GM12878 (cell line): ENCODE measurements around the gene PPP1R14D. TPM values are rescaled to one million over a fixed set of nuclear protein-coding genes. Genes with fewer than 3 reads are reported as not detected.

Experiments used
- ATAC-seq: fragments of 200-7000 bp; cut with Tn5 transposase; 3 replicates; pipeline ENCODE4 v1.9.1; 2020; ENCODE audit warnings: mild to moderate bottlenecking, moderate library complexity
- BruUV-seq: library from RNA; stranded (reverse); fragments of 400-500 nt; replicated peaks from 2 replicates; lab custom pipeline; 2021; lab: Mats Ljungman, UMichigan
- CTCF ChIA-PET: fragments of 300-600 bp; sonication (Branson Sonifier 250); formaldehyde crosslinking; extraction: SDS; loops from one replicate; lab custom pipeline; 2021; ENCODE audit warnings: inconsistent platforms; lab: Yijun Ruan, JAX
- POLR2A ChIA-PET: fragments of 350-600 bp; formaldehyde crosslinking; extraction: SDS; loops from one replicate; lab custom pipeline; 2021; ENCODE audit warnings: inconsistent platforms; lab: Charles Lee
- RAD21 ChIA-PET: fragments of 300-600 bp; sonication (Branson Sonifier 250); formaldehyde crosslinking; loops from one replicate; lab custom pipeline; 2023; ENCODE audit warnings: antibody characterized with exemption; ENCODE audit not compliant: unreplicated experiment; lab: Charles Lee
- SMC1A ChIA-PET: fragments of 300-600 bp; sonication (Branson Sonifier 250); formaldehyde crosslinking; loops from one replicate; lab custom pipeline; 2023; ENCODE audit not compliant: unreplicated experiment, uncharacterized antibody; lab: Charles Lee
- DNase-seq: peaks from one replicate; pipeline ENCODE4 v3.0.0-alpha.2; 2011; ENCODE audit warnings: low read depth, low spot score
- FAIRE-seq: peaks from 3 replicates; lab custom pipeline; 2011; peaks lifted over from hg19 to GRCh38; lab: Jason Lieb, UNC
- H2AFZ ChIP-seq: 2 replicates; pipeline ENCODE4 v1.6.0; 2011; ENCODE audit warnings: low read depth, low read length, control low read depth; ENCODE audit not compliant: control insufficient read depth
- H3K27ac ChIP-seq: 2 replicates; pipeline ENCODE4 v1.5.1; 2011; ENCODE audit warnings: control low read depth; ENCODE audit not compliant: control insufficient read depth, insufficient read depth
- H3K27me3 ChIP-seq, 2 experiments: replicated peaks in 1 of 2; 2 replicates each; pipeline versions ENCODE4 v1.6.0 to v1.6.1; 2011; ENCODE audit warnings: low read length in 1 of 2; ENCODE audit not compliant: control insufficient read depth in 2 of 2, insufficient read depth in 2 of 2
- H3K36me3 ChIP-seq, 2 experiments: 2 replicates each; pipeline ENCODE4 v1.5.1; 2011; ENCODE audit warnings: low read length in 1 of 2; ENCODE audit not compliant: control insufficient read depth in 2 of 2, insufficient read depth in 2 of 2
- H3K4me1 ChIP-seq: 2 replicates; pipeline ENCODE4 v1.6.1; 2011; ENCODE audit warnings: mild to moderate bottlenecking, low read length, moderate library complexity, mixed read lengths; ENCODE audit not compliant: control insufficient read depth, insufficient read depth
- H3K4me2 ChIP-seq: 2 replicates; pipeline ENCODE4 v1.6.0; 2011; ENCODE audit warnings: control low read depth; ENCODE audit not compliant: control insufficient read depth, insufficient read depth
- H3K4me3 ChIP-seq: fragments of 200-600 bp; sonication (generic); 2 replicates; pipeline ENCODE4 v1.5.1; 2016
- H3K79me2 ChIP-seq: 2 replicates; pipeline ENCODE4 v1.6.0; 2011; ENCODE audit warnings: low read length; ENCODE audit not compliant: control insufficient read depth, insufficient read depth
- H3K9ac ChIP-seq: 2 replicates; pipeline ENCODE4 v1.8.0; 2011; ENCODE audit warnings: low read length, control low read depth, mixed read lengths; ENCODE audit not compliant: control insufficient read depth, insufficient read depth
- H3K9me3 ChIP-seq: replicated peaks from 3 replicates; pipeline ENCODE4 v1.5.1; 2011; ENCODE audit warnings: mild to moderate bottlenecking, low read length; ENCODE audit not compliant: control insufficient read depth, insufficient read depth
- H4K20me1 ChIP-seq: 2 replicates; pipeline ENCODE4 v1.6.0; 2011; ENCODE audit not compliant: control insufficient read depth, insufficient read depth
- BCLAF1 ChIP-seq: fragments of 450-650 bp; IDR thresholded peaks from 2 replicates; pipeline ENCODE4 v1.6.1; 2017; ENCODE audit warnings: antibody characterized with exemption, mild to moderate bottlenecking, moderate library complexity
- RUNX3 ChIP-seq: IDR thresholded peaks from 2 replicates; pipeline ENCODE4 v1.6.1; 2012; ENCODE audit warnings: low read length, inconsistent platforms
- WGBS: methylation state at CpG from one replicate; pipeline ENCODE4 v1.1.6; 2016; ENCODE audit warnings: low lambda C conversion rate; ENCODE audit not compliant: insufficient replicate concordance, insufficient coverage; ENCODE audit errors: missing lambda C conversion rate; 5-methylcytosine and 5-hydroxymethylcytosine counted together
- in situ Hi-C: fragments of 300-500 bp; cut with MboI; formaldehyde crosslinking; loops from 9 replicates; pipeline ENCODE4 v1.14.3; 2018; ENCODE audit warnings: mixed read lengths
- intact Hi-C: fragments of 100-400 bp; cut with micrococcal nuclease; formaldehyde crosslinking; loops from one replicate; pipeline ENCODE4 v1.14.2; 2022; ENCODE audit not compliant: unreplicated experiment
- polyA plus RNA-seq, 11 experiments: library from polyadenylated mRNA; depleted of rRNA in 4 of 11; unstranded in 6 of 11; stranded (reverse) in 5 of 11; fragments of >200 nt; fragmentation: Nextera tagmentation in 4 of 11; fragmentation: Illumina TruSeq in 1 of 11; extraction: Ambion mirVana in 4 of 11; extraction: Trizol in 1 of 11; gene quantifications; 1 replicate in 1 of 11; 2 replicates in 10 of 11; pipeline versions ENCODE4 v1.2.1 to v1.2.3, GENCODE V29; 2011 to 2016; ENCODE audit warnings: inconsistent platforms in 2 of 11, missing spikeins in 2 of 11, low read depth in 1 of 11
- total RNA-seq, 4 experiments: library from RNA; depleted of rRNA in 3 of 4; stranded (reverse); fragments of >200 nt in 3 of 4; fragmentation: Illumina TruSeq in 1 of 4; extraction: Trizol in 1 of 4; gene quantifications; 2 replicates each; pipeline versions ENCODE4 v1.2.1 to v1.2.3, GENCODE V29; 2013 to 2021

The PPP1R14D gene
- total and polyA plus RNA-seq, 10 of the 15 experiments (the other 5 are each of a cell fraction or from before 2014, with no cell fraction given): 0.10 TPM; not detected in 9

GRCh38 chr15:40787344-40787841 lies 41.1 kb downstream of the PPP1R14D start:
- Histone ChIP-seq H3K36me3 (peaks cover 0 to 7% of the 10 kb centered on the region in 2 experiments; a peak in 2 of 4 replicates), H3K27me3 (no peaks in the 10 kb centered on the region), H3K79me2 (peaks cover 5% of the 10 kb centered on the region), H4K20me1 (no peaks in the 10 kb centered on the region), H3K9me3 (no peaks in the 10 kb centered on the region), H3K4me3 (no peak overlapping the region)
- CTCF ChIA-PET: interaction anchor here (1.4 to 6.6 kb wide), 5 partner anchors 14 to 108 kb away, joined by 3 to 45 read pairs (median 12); partner anchors contain the start of gene VPS18
- FAIRE-seq (peak; percentile 38), DNase-seq (no peak)
- 100% methylated on average over 4 of the region's 4 CpGs for WGBS
- intact Hi-C loops: no loop called here
- SMC1A ChIA-PET: interaction anchor here (0.7 to 4.0 kb wide), 4 partner anchors 9 to 367 kb away, joined by 3 to 27 read pairs (median 10); no protein-coding TSS in a partner anchor
- TF ChIP-seq RUNX3 (peak; percentile 37; the same call in 1 of the 2 replicates), BCLAF1 (no peak)
- TF ChIP-seq, all 136 proteins: peak for 1
- in situ Hi-C loops: loop anchor here (5.0 kb wide), 1 partner anchor 270 kb away; no protein-coding TSS in a partner anchor
- H3K4me1 ChIP-seq: peaks cover 9% of the 10 kb centered on the region
- no peak overlapping the region for H2AFZ ChIP-seq
- ChIA-PET RAD21 (interaction anchor here (1.4 to 1.6 kb wide), 2 partner anchors 71 to 108 kb away, joined by 4 to 7 read pairs; no protein-coding TSS in a partner anchor), POLR2A (interaction anchor here (0.6 to 0.7 kb wide), 2 partner anchors 9 to 31 kb away, joined by 3 to 4 read pairs; no protein-coding TSS in a partner anchor)
- no peak for ATAC-seq
- no peak overlapping the region for H3K27ac ChIP-seq
- no peak overlapping the region for H3K9ac ChIP-seq
- no TSS peak for BruUV-seq
- H3K4me2 ChIP-seq: peak overlapping the region; percentile 22; the same call in 1 of the 2 replicates
